Fibroblast of lung (primary cell): ENCODE results near the gene SSBP3. TPM values are rescaled to one million over a fixed set of nuclear protein-coding genes. Genes with fewer than 3 reads are reported as not detected.

ENCODE experiments used
- DNase-seq, 2 donors: peaks; one replicate each; pipeline versions ENCODE4 v3.0.0 to v3.0.0-alpha.2; 2010; ENCODE audit warnings: low read depth in 2 of 2
- H2AFZ ChIP-seq: 2 replicates; pipeline ENCODE4 v1.5.1; 2012; ENCODE audit warnings: low read length, control low read depth, inconsistent platforms
- H3K27ac ChIP-seq: 2 replicates; pipeline ENCODE4 v1.5.1; 2011; ENCODE audit warnings: low read length, control low read depth; ENCODE audit not compliant: insufficient read depth
- H3K27me3 ChIP-seq: 2 replicates; pipeline ENCODE4 v1.5.1; 2011; ENCODE audit warnings: mild to moderate bottlenecking, low read length; ENCODE audit not compliant: control insufficient read depth, insufficient read depth
- H3K36me3 ChIP-seq: 2 replicates; pipeline ENCODE4 v1.5.1; 2011; ENCODE audit warnings: low read length; ENCODE audit not compliant: control insufficient read depth, insufficient read depth
- H3K4me1 ChIP-seq: 2 replicates; pipeline ENCODE4 v1.5.1; 2011; ENCODE audit warnings: low read length; ENCODE audit not compliant: control insufficient read depth, insufficient read depth; ENCODE audit errors: extremely low read depth
- H3K4me2 ChIP-seq: 2 replicates; pipeline ENCODE4 v1.5.1; 2011; ENCODE audit warnings: low read length, control low read depth; ENCODE audit not compliant: insufficient read depth; ENCODE audit errors: extremely low read depth
- H3K4me3 ChIP-seq, 4 experiments: fragments of 200-600 bp in 1 of 4; sonication (generic) in 1 of 4; replicated peaks in 1 of 4; 2 replicates each; pipeline ENCODE4 v1.5.1; 2011 to 2016; ENCODE audit warnings: low read length in 4 of 4, low read depth in 3 of 4, mild to moderate bottlenecking in 3 of 4, control low read depth in 2 of 4, inconsistent platforms in 1 of 4, mixed read lengths in 1 of 4; ENCODE audit not compliant: insufficient read depth in 1 of 4; ENCODE audit errors: control extremely low read depth in 1 of 4
- H3K79me2 ChIP-seq: 2 replicates; pipeline ENCODE4 v1.5.1; 2012; ENCODE audit warnings: mild to moderate bottlenecking, low read length, inconsistent platforms; ENCODE audit not compliant: control insufficient read depth, insufficient read depth
- H3K9ac ChIP-seq: 2 replicates; pipeline ENCODE4 v1.5.1; 2011; ENCODE audit warnings: mild to moderate bottlenecking, low read length, control low read depth; ENCODE audit not compliant: insufficient read depth
- H3K9me3 ChIP-seq: 2 replicates; pipeline ENCODE4 v1.5.1; 2012; ENCODE audit warnings: low read depth, low read length; ENCODE audit not compliant: control insufficient read depth, insufficient read depth
- H4K20me1 ChIP-seq: 2 replicates; pipeline ENCODE4 v1.5.1; 2011; ENCODE audit warnings: low read length; ENCODE audit not compliant: control insufficient read depth, insufficient read depth; ENCODE audit errors: extremely low read depth
- CTCF ChIP-seq, 2 donors: IDR thresholded peaks in 1 of 2; conservative IDR thresholded peaks in 1 of 2; 1 replicate in 1 of 2; 2 replicates in 1 of 2; pipeline ENCODE4 v1.5.1; 2011 to 2012; ENCODE audit warnings: low read length in 2 of 2, control low read depth in 1 of 2, inconsistent platforms in 1 of 2, low read depth in 1 of 2, mild to moderate bottlenecking in 1 of 2
- EZH2 ChIP-seq: IDR thresholded peaks from 2 replicates; pipeline ENCODE4 v1.5.1; 2012; ENCODE audit warnings: low read length, control low read depth, mild to moderate bottlenecking; ENCODE audit errors: missing control alignments
- polyA plus RNA-seq, 2 donors: library from polyadenylated mRNA; depleted of rRNA in 1 of 2; stranded (reverse) in 1 of 2; unstranded in 1 of 2; fragments of >200 nt; gene quantifications; 2 replicates each; pipeline ENCODE4 v1.2.1, GENCODE V29; 2011 to 2012; ENCODE audit warnings: missing spikeins in 1 of 2
- total RNA-seq: library from RNA; depleted of rRNA; stranded (reverse); fragments of >200 nt; gene quantifications from 2 replicates; pipeline ENCODE4 v1.2.1, GENCODE V29; 2014

SSBP3 gene
- total and polyA plus RNA-seq, 2 donors (not counting 1 experiment from before 2014, with no cell fraction given), result 9.4 to 26.4 TPM

GRCh38 chr1:54177726-54178125, 228.5 kb downstream of the SSBP3 start:
- Histone ChIP-seq H2AFZ (no peak overlapping the region), H3K9ac (no peak overlapping the region), H3K4me1 (peaks cover 6% of the 10 kb centered on the region), H3K4me3 (no peak overlapping the region), H3K27ac (no peak overlapping the region), H3K79me2 (no peaks in the 10 kb centered on the region), H3K9me3 (no peaks in the 10 kb centered on the region), H4K20me1 (no peaks in the 10 kb centered on the region), H3K27me3 (no peaks in the 10 kb centered on the region), H3K4me2 (no peak overlapping the region), H3K36me3 (no peaks in the 10 kb centered on the region)
- DNase-seq, result no peak
- TF ChIP-seq EZH2, result no peak
- no peak for TF ChIP-seq CTCF (conservative IDR thresholded peaks at IDR 0.05 in 1 of 2, IDR thresholded peaks at IDR 0.05 in 1 of 2; ENCODE audit: low read depth in 1 of 2, low read length in 2 of 2)

GRCh38 chr1:54176621-54177327, 229.4 kb downstream of the SSBP3 start:
- H3K36me3 ChIP-seq, result no peaks in the 10 kb centered on the region
- TF ChIP-seq EZH2 (no peak), CTCF (conservative IDR thresholded peaks at IDR 0.05 in 1 of 2, IDR thresholded peaks at IDR 0.05 in 1 of 2; ENCODE audit: low read depth in 1 of 2, low read length in 2 of 2) (no peak)
- DNase-seq, result no peak
- H2AFZ ChIP-seq, result no peak overlapping the region
- H3K27ac ChIP-seq, result no peak overlapping the region
- H3K9me3 ChIP-seq, result no peaks in the 10 kb centered on the region
- peaks cover 6% of the 10 kb centered on the region for H3K4me1 ChIP-seq
- H4K20me1 ChIP-seq, result no peaks in the 10 kb centered on the region
- no peak overlapping the region for H3K4me3 ChIP-seq
- no peaks in the 10 kb centered on the region for H3K79me2 ChIP-seq
- H3K4me2 ChIP-seq, result no peak overlapping the region
- H3K9ac ChIP-seq, result no peak overlapping the region
- no peaks in the 10 kb centered on the region for H3K27me3 ChIP-seq

Other genes with a start within 250 kb of the SSBP3 start
- 6.6 and 6.7 TPM in 2 replicates for gene CYB5RL, start 206.4 kb downstream of the SSBP3 start, total RNA-seq
- gene CYB5RL, start 206.4 kb downstream of the SSBP3 start, polyA plus RNA-seq, result 4.1 and 5.0 TPM in 2 replicates
- 39.3 and 43.6 TPM in 2 replicates for gene MRPL37, start 206.2 kb downstream of the SSBP3 start, total RNA-seq
- 21.7 and 35.2 TPM in 2 replicates for gene MRPL37, start 206.2 kb downstream of the SSBP3 start, polyA plus RNA-seq
- gene ACOT11, start 141.8 kb upstream of the SSBP3 start, total RNA-seq, result 0.77 and 2.5 TPM in 2 replicates
- 0.73 and 1.4 TPM in 2 replicates for gene ACOT11, start 141.8 kb upstream of the SSBP3 start, polyA plus RNA-seq
- gene FAM151A, start 217.1 kb upstream of the SSBP3 start, total RNA-seq, result not detected in 2 replicates
- not detected in 2 replicates for gene FAM151A, start 217.1 kb upstream of the SSBP3 start, polyA plus RNA-seq
- gene MROH7, start 235.4 kb upstream of the SSBP3 start, total RNA-seq, result under 0.01 and 0.33 TPM in 2 replicates
- 0.01 TPM in 1 of 2 replicates, not detected in the other for gene MROH7, start 235.4 kb upstream of the SSBP3 start, polyA plus RNA-seq